Keratinocyte (primary cell): ENCODE results near the gene ASCC3.

Source experiments
- EZH2 ChIP-seq: IDR thresholded peaks from one replicate; pipeline ENCODE4 v1.6.1; 2012; ENCODE audit warnings: inconsistent platforms, mild to moderate bottlenecking, low read length, moderate library complexity
- TF ChIP-seq, protein P1 (sequence below), 3 experiments: IDR thresholded peaks in 1 of 3; conservative IDR thresholded peaks in 1 of 3; optimal IDR thresholded peaks in 1 of 3; 2 replicates in 2 of 3; 3 replicates in 1 of 3; pipeline versions ENCODE3 to v1.5.1; 2011; ENCODE audit warnings: low read length in 3 of 3, mild to moderate bottlenecking in 3 of 3, moderate library complexity in 2 of 3, control low read depth in 1 of 3, inconsistent platforms in 1 of 3; ENCODE audit not compliant: insufficient read depth in 2 of 3; ENCODE audit errors: extremely low read depth in 1 of 3

DNA sequence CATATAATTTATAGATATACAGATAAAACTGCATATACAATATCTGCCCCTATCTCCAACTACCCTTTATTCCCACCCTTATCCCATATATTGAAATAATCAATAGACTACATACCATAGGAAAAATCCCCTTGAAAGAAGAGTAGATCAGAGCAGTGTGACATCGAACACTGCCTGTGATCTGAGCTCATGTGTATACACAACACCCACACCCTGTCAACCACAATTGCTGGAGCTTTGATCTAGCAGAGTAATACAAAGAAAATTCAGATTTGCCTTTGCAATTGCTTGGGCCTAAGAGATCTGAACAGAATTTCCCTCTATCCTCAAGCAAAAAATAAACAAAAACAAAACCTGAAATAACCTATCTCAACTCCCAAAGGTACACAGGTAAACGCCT lies 119.3 kb downstream of the ASCC3 start:
- no peak for TF ChIP-seq EZH2
- TF ChIP-seq, protein P1, sequence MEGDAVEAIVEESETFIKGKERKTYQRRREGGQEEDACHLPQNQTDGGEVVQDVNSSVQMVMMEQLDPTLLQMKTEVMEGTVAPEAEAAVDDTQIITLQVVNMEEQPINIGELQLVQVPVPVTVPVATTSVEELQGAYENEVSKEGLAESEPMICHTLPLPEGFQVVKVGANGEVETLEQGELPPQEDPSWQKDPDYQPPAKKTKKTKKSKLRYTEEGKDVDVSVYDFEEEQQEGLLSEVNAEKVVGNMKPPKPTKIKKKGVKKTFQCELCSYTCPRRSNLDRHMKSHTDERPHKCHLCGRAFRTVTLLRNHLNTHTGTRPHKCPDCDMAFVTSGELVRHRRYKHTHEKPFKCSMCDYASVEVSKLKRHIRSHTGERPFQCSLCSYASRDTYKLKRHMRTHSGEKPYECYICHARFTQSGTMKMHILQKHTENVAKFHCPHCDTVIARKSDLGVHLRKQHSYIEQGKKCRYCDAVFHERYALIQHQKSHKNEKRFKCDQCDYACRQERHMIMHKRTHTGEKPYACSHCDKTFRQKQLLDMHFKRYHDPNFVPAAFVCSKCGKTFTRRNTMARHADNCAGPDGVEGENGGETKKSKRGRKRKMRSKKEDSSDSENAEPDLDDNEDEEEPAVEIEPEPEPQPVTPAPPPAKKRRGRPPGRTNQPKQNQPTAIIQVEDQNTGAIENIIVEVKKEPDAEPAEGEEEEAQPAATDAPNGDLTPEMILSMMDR (optimal IDR thresholded peaks at IDR 0.05 in 1 of 3, IDR thresholded peaks at IDR 0.05 in 1 of 3, conservative IDR thresholded peaks at IDR 0.05 in 1 of 3; ENCODE audit: extremely low read depth in 1 of 3, insufficient read depth in 2 of 3, low read length in 3 of 3) = no peak
